ENCODE data around the gene CCDC38.

Gene CCDC38

DNA sequence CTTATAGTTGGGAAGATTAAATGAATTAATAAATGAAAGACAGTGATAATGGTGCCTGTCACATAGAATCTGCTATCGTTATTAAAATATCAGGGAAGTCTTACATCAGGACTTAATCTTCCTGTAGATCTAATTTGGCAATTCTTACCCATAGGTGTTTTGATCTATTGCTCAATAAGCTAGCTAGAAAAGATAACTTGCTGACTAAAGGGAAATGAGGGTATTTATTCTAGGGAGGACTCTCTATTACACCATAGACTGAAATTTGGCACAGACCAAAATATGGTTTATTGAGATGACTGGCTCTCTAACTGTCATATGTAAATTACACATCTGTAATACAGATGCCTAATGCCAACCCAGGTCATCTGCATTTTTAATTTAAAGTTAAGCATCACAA lies 42.3 kb upstream of the CCDC38 start:
- no peak for TF ChIP-seq CTCF (IDR thresholded peaks at IDR 0.05; ENCODE audit: low read depth, low read length)
- DNase-seq, result no peak
- Histone ChIP-seq H3K36me3 (no peaks in the 10 kb centered on the region), H3K4me3 (ENCODE audit: low read depth, low read length) (no peak overlapping the region), H3K27me3 (ENCODE audit: insufficient read depth, low read depth, severe bottlenecking) (no peaks in the 10 kb centered on the region), H3K27ac (no peak overlapping the region), H3K9me3 (ENCODE audit: severe bottlenecking) (no peaks in the 10 kb centered on the region)

DNA sequence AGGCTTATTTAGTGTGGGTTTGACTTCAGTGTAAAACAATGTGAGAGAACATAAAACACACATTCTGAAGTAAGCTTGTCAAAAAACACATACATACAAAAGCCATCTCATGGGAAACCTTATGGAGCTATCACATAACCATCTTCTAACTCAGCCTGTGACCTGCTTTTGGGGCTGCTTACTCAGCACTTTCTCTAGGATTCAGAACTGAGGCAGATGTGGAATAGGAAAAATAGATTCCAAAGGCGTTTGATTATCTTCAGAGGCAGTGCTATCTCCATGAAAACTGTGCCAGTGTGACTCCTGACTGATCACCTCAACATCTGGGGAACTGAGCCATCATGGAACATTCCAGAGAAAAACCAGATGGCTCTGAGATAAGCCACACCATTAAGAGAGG lies 40.2 kb upstream of the CCDC38 start:
- H3K36me3 ChIP-seq, result no peaks in the 10 kb centered on the region
- H3K27ac ChIP-seq, result no peak overlapping the region
- TF ChIP-seq CTCF (IDR thresholded peaks at IDR 0.05; ENCODE audit: low read depth, low read length), result no peak
- H3K4me3 ChIP-seq (ENCODE audit: low read depth, low read length), result no peak overlapping the region
- no peaks in the 10 kb centered on the region for H3K27me3 ChIP-seq (ENCODE audit: insufficient read depth, low read depth, severe bottlenecking)
- H3K9me3 ChIP-seq (ENCODE audit: severe bottlenecking), result no peaks in the 10 kb centered on the region
- no peak for DNase-seq

DNA sequence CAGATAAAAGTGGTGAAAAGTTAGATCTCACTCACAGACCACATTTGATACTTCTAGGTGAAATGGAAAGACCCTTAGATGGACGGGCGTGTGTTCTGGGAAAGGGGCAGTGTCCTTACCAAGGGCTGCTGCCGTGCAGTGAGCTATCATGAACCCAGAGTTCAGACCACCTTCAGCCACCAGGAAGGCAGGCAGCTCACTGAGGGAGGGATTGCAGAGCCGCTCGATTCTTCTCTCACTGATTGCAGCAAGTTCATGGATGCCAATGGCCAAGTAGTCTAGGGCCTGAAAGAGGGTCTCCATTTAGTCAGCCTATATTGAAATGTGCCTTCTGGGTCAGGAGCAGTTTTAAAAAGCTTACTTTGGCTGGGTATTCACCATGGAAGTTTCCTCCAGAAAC lies 38.0 kb upstream of the CCDC38 start:
- H3K27ac ChIP-seq, result no peak overlapping the region
- no peak overlapping the region for H3K4me3 ChIP-seq (ENCODE audit: low read depth, low read length)
- no peaks in the 10 kb centered on the region for H3K36me3 ChIP-seq
- H3K27me3 ChIP-seq (ENCODE audit: insufficient read depth, low read depth, severe bottlenecking), result no peaks in the 10 kb centered on the region
- H3K9me3 ChIP-seq (ENCODE audit: severe bottlenecking), result no peaks in the 10 kb centered on the region
- no peak for DNase-seq
- TF ChIP-seq CTCF (IDR thresholded peaks at IDR 0.05; ENCODE audit: low read depth, low read length), result no peak

GRCh38 chr12:95978774-95979173 lies 36.4 kb upstream of the CCDC38 start:
- no peak for DNase-seq
- Histone ChIP-seq H3K4me3 (ENCODE audit: low read depth, low read length) (no peak overlapping the region), H3K27me3 (ENCODE audit: insufficient read depth, low read depth, severe bottlenecking) (no peaks in the 10 kb centered on the region), H3K27ac (no peak overlapping the region), H3K36me3 (no peaks in the 10 kb centered on the region), H3K9me3 (ENCODE audit: severe bottlenecking) (no peaks in the 10 kb centered on the region)
- TF ChIP-seq CTCF (IDR thresholded peaks at IDR 0.05; ENCODE audit: low read depth, low read length), result no peak

- no peaks in the 10 kb centered on the region for H3K9me3 ChIP-seq (ENCODE audit: severe bottlenecking)
- no peak for TF ChIP-seq CTCF (IDR thresholded peaks at IDR 0.05; ENCODE audit: low read depth, low read length)
These were observed 35.9 kb upstream of the CCDC38 start for GRCh38 chr12:95978351-95978750.

DNA sequence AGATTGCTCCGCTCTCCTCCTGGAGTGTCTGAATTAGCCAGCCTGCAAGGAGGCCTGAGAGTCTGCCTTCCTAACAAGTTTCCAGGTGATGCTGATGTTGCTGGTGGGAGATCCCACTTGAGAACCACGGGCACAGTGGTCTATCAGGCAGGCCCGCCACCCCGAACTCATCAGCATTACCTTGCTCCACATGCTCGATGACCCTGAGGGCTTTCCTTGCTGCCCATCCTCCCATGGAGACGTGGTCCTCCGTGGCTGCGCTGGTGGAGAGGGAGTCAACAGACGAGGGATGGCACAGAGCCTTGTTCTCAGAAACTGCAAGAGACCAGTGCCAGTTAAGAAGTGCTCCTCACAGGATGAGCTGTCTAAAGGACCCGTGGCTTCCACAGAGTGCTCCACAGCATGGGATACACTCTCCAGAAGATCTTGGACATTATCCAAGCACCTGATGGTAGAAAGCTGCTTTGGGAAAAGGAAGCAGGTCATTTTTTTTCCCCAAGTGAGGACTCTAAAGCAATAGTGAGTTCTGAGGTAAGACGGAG lies 35.4 kb upstream of the CCDC38 start:
- no peak for TF ChIP-seq CTCF (IDR thresholded peaks at IDR 0.05; ENCODE audit: low read depth, low read length)

More at GRCh38 chr12:95978351-95978750, 35.9 kb upstream of the CCDC38 start:
- Histone ChIP-seq H3K27ac (no peak overlapping the region), H3K4me3 (ENCODE audit: low read depth, low read length) (no peak overlapping the region), H3K27me3 (ENCODE audit: insufficient read depth, low read depth, severe bottlenecking) (no peaks in the 10 kb centered on the region), H3K36me3 (no peaks in the 10 kb centered on the region)
- no peak for DNase-seq

More for the DNA sequence above, 35.4 kb upstream of the CCDC38 start:
- Histone ChIP-seq H3K27ac (no peak overlapping the region), H3K27me3 (ENCODE audit: insufficient read depth, low read depth, severe bottlenecking) (no peaks in the 10 kb centered on the region), H3K9me3 (ENCODE audit: severe bottlenecking) (no peaks in the 10 kb centered on the region), H3K4me3 (ENCODE audit: low read depth, low read length) (no peak overlapping the region), H3K36me3 (no peaks in the 10 kb centered on the region)
- no peak for DNase-seq
